NCI-H1092 (cell line): ENCODE data around the gene NPHP4.

Source experiments
- DNase-seq: peaks from one replicate; lab custom pipeline; 2025; lab: John Stamatoyannopoulos, UW

Gene NPHP4

GRCh38 chr1:5950201-5950895 lies 41.9 kb downstream of the NPHP4 start:
- DNase-seq: no peak

GRCh38 chr1:5949761-5950100 lies 42.5 kb downstream of the NPHP4 start:
- DNase-seq: no peak

- DNase-seq: no peak
Observed at GRCh38 chr1:5949085-5949760, 43.0 kb downstream of the NPHP4 start.

GRCh38 chr1:5948681-5949005 lies 43.6 kb downstream of the NPHP4 start:
- DNase-seq: no peak

- no peak for DNase-seq
Observed at GRCh38 chr1:5947978-5948680, 44.1 kb downstream of the NPHP4 start.

GRCh38 chr1:5947071-5947821 lies 45.0 kb downstream of the NPHP4 start:
- no peak for DNase-seq

GRCh38 chr1:5945445-5945844 lies 46.8 kb downstream of the NPHP4 start:
- DNase-seq: no peak

- DNase-seq: no peak
Observed at GRCh38 chr1:5944843-5945167, 47.4 kb downstream of the NPHP4 start.

- DNase-seq: no peak
Observed at GRCh38 chr1:5944154-5944842, 47.9 kb downstream of the NPHP4 start.

GRCh38 chr1:5943343-5944124 lies 48.7 kb downstream of the NPHP4 start:
- DNase-seq: no peak

GRCh38 chr1:5941671-5942070 lies 50.6 kb downstream of the NPHP4 start:
- DNase-seq: no peak

GRCh38 chr1:5940723-5941407 lies 51.4 kb downstream of the NPHP4 start:
- DNase-seq: no peak

GRCh38 chr1:5939271-5940170 lies 52.7 kb downstream of the NPHP4 start:
- no peak for DNase-seq

- no peak for DNase-seq
Observed at GRCh38 chr1:5938101-5938646, 54.1 kb downstream of the NPHP4 start.

- DNase-seq: no peak
Observed at GRCh38 chr1:5937373-5937857, 54.8 kb downstream of the NPHP4 start.

- DNase-seq: no peak
Observed at GRCh38 chr1:5936621-5937372, 55.4 kb downstream of the NPHP4 start.

- DNase-seq: no peak
Observed at GRCh38 chr1:5936126-5936525, 56.1 kb downstream of the NPHP4 start.

GRCh38 chr1:5935026-5935425 lies 57.2 kb downstream of the NPHP4 start:
- DNase-seq: no peak
